K562 (cell line): Measurements from ENCODE around the gene SENP7. TPM values are rescaled to one million over a fixed set of nuclear protein-coding genes. Genes with fewer than 3 reads are reported as not detected.

Source experiments
- DMBX1 ChIP-seq: fragments of 250-450 bp; sonication (Bioruptor Pico); IDR thresholded peaks from 2 replicates; pipeline ENCODE4 v1.8.0; 2022; ENCODE audit warnings: inconsistent platforms, mild to moderate bottlenecking, moderate library complexity, borderline replicate concordance
- HMGN3 ChIP-seq: IDR thresholded peaks from 2 replicates; pipeline ENCODE4 v1.6.1; 2011; ENCODE audit warnings: borderline replicate concordance, low read depth, mild to moderate bottlenecking, mixed read lengths, low read length; ENCODE audit not compliant: insufficient read length; ENCODE audit errors: extremely low read depth
- NR2C1 ChIP-seq, 2 experiments: fragments of 450-650 bp; IDR thresholded peaks; 2 replicates each; pipeline ENCODE4 v1.6.1; 2017; ENCODE audit warnings: mild to moderate bottlenecking in 2 of 2, antibody characterized with exemption in 1 of 2, inconsistent platforms in 1 of 2, missing compliant biosample characterization in 1 of 2, missing genetic modification characterization in 1 of 2
- POLR2AphosphoS5 ChIP-seq: IDR thresholded peaks from 2 replicates; pipeline ENCODE4 v1.6.1; 2011; ENCODE audit warnings: mild to moderate bottlenecking, low read depth, low read length, moderate library complexity; ENCODE audit not compliant: control insufficient read depth, insufficient read depth
- SRF ChIP-seq, 2 experiments: fragments of 250-450, 450-650 bp in 1 of 2; sonication (Bioruptor Pico) in 1 of 2; sonication (generic) in 1 of 2; formaldehyde crosslinking; IDR thresholded peaks; 2 replicates each; pipeline versions ENCODE4 v1.5.0 to v1.5.1; 2020 to 2022; ENCODE audit warnings: mild to moderate bottlenecking in 1 of 2, missing genetic modification reagents in 1 of 2
- ZNF212 ChIP-seq: fragments of 450-650 bp; formaldehyde crosslinking; IDR thresholded peaks from 2 replicates; pipeline ENCODE4 v1.4.0; 2020; ENCODE audit warnings: mild to moderate bottlenecking
- ZNF766 ChIP-seq: fragments of 200-800 bp; sonication (Bioruptor generic); conservative IDR thresholded peaks from 2 replicates; pipeline ENCODE4 v1.6.1; 2016; ENCODE audit warnings: missing genetic modification characterization, missing compliant biosample characterization
- polyA plus RNA-seq, 8 experiments: library from polyadenylated mRNA; depleted of rRNA in 4 of 8; stranded (reverse) in 5 of 8; unstranded in 3 of 8; fragments of >200 nt; fragmentation: Nextera tagmentation in 2 of 8; fragmentation: Illumina TruSeq in 1 of 8; extraction: Ambion mirVana in 2 of 8; extraction: Trizol in 1 of 8; gene quantifications; 2 replicates each; pipeline versions ENCODE4 v1.2.1 to v1.2.3, GENCODE V29; 2011 to 2014; ENCODE audit warnings: inconsistent platforms in 1 of 8, missing spikeins in 1 of 8
- total RNA-seq, 7 experiments: library from RNA; depleted of rRNA in 6 of 7; stranded (reverse); fragments of >200 nt in 6 of 7; fragmentation: Illumina TruSeq in 2 of 7; extraction: Trizol in 2 of 7; gene quantifications; 2 replicates each; pipeline versions ENCODE4 v1.2.1 to v1.2.3, GENCODE V29; 2011 to 2021; ENCODE audit warnings: low replicate concordance in 1 of 7
- TF ChIP-seq, protein P1 (sequence below): sonication (generic); formaldehyde crosslinking; IDR thresholded peaks from 2 replicates; pipeline ENCODE4 v1.9.0; 2022; ENCODE audit warnings: mild to moderate bottlenecking, missing genetic modification reagents
- TF ChIP-seq, protein P2 (sequence below), 2 experiments: fragments of 200-800 bp in 1 of 2; sonication (Bioruptor generic) in 1 of 2; sonication (generic) in 1 of 2; formaldehyde crosslinking in 1 of 2; IDR thresholded peaks in 1 of 2; conservative IDR thresholded peaks in 1 of 2; 2 replicates each; pipeline versions ENCODE4 v1.5.0 to v1.6.1; 2016 to 2020; ENCODE audit warnings: missing compliant biosample characterization in 1 of 2, missing genetic modification characterization in 1 of 2, missing genetic modification reagents in 1 of 2
- TF ChIP-seq, protein P3 (sequence below), 2 experiments: fragments of 450-650 bp; IDR thresholded peaks; 2 replicates each; pipeline ENCODE4 v1.6.1; 2018; ENCODE audit warnings: mild to moderate bottlenecking in 2 of 2, low read depth in 1 of 2; ENCODE audit not compliant: partially characterized antibody in 2 of 2
- TF ChIP-seq, protein P4 (sequence below), 2 experiments: IDR thresholded peaks in 1 of 2; conservative IDR thresholded peaks in 1 of 2; 2 replicates each; pipeline ENCODE4 v1.6.1; 2016; ENCODE audit warnings: low read depth in 2 of 2, mild to moderate bottlenecking in 1 of 2, missing compliant biosample characterization in 1 of 2, missing genetic modification characterization in 1 of 2, moderate library complexity in 1 of 2

The SENP7 gene
- total and polyA plus RNA-seq, 9 of the 15 experiments (the other 6 are each of a cell fraction or from before 2014, with no cell fraction given): 4.1 to 21.9 (median 10.7) TPM

DNA sequence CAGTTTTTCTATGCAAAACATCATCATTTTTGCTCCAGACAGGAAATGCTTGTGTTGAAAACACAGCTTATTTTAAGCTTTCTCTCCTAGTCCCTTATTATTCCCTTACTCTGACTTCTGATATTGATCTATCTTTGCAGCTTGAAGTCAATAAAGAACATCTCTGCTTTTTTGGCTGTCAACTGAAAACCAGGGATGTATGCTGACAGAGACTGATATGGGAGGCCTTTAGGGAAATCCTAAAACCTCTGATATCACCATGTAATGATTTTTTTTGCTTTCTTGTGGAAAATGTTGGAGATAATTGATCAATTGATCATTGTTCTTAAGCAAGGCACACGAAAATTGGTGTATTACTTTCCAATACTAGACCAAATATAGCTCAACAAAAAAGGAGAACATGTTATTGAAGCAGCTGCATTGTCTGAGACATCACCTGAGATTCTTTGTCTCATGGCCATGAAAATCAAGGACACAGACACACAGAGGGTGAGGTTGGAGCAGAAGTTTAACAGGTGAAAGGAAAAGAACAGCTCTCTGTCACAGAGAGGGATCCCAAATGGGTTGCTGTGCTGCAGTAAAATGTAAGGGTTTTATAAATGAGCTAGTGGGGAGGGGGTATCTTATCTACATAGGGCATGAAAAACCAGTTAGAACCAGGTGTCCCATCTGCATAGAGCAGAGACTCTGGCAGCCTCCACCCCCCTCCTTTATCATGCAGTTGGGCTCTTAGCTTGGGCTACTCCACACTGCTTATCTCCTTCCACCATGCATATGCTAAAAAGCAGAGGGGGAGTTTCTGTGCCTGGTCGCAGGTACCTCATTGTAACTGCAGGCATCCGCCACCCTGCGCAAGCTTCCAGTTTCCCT lies 17.0 kb upstream of the SENP7 start (continued):
- TF ChIP-seq ZNF212 (CRISPR knock-in tag): no peak
- TF ChIP-seq, protein P1, sequence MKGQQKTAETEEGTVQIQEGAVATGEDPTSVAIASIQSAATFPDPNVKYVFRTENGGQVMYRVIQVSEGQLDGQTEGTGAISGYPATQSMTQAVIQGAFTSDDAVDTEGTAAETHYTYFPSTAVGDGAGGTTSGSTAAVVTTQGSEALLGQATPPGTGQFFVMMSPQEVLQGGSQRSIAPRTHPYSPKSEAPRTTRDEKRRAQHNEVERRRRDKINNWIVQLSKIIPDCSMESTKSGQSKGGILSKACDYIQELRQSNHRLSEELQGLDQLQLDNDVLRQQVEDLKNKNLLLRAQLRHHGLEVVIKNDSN (CRISPR knock-in tag): no peak
- TF ChIP-seq SRF (CRISPR knock-in tag; IDR thresholded peaks at IDR 0.05): peak in 1 of 2 experiments; percentile 34; a peak in 1 of 4 replicates
- TF ChIP-seq, protein P2, sequence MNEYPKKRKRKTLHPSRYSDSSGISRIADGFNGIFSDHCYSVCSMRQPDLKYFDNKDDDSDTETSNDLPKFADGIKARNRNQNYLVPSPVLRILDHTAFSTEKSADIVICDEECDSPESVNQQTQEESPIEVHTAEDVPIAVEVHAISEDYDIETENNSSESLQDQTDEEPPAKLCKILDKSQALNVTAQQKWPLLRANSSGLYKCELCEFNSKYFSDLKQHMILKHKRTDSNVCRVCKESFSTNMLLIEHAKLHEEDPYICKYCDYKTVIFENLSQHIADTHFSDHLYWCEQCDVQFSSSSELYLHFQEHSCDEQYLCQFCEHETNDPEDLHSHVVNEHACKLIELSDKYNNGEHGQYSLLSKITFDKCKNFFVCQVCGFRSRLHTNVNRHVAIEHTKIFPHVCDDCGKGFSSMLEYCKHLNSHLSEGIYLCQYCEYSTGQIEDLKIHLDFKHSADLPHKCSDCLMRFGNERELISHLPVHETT (CRISPR knock-in tag; conservative IDR thresholded peaks at IDR 0.05 in 1 of 2, IDR thresholded peaks at IDR 0.05 in 1 of 2): peak in 1 of 2 experiments; percentile 52; a peak in 1 of 4 replicates
- TF ChIP-seq, protein P3, sequence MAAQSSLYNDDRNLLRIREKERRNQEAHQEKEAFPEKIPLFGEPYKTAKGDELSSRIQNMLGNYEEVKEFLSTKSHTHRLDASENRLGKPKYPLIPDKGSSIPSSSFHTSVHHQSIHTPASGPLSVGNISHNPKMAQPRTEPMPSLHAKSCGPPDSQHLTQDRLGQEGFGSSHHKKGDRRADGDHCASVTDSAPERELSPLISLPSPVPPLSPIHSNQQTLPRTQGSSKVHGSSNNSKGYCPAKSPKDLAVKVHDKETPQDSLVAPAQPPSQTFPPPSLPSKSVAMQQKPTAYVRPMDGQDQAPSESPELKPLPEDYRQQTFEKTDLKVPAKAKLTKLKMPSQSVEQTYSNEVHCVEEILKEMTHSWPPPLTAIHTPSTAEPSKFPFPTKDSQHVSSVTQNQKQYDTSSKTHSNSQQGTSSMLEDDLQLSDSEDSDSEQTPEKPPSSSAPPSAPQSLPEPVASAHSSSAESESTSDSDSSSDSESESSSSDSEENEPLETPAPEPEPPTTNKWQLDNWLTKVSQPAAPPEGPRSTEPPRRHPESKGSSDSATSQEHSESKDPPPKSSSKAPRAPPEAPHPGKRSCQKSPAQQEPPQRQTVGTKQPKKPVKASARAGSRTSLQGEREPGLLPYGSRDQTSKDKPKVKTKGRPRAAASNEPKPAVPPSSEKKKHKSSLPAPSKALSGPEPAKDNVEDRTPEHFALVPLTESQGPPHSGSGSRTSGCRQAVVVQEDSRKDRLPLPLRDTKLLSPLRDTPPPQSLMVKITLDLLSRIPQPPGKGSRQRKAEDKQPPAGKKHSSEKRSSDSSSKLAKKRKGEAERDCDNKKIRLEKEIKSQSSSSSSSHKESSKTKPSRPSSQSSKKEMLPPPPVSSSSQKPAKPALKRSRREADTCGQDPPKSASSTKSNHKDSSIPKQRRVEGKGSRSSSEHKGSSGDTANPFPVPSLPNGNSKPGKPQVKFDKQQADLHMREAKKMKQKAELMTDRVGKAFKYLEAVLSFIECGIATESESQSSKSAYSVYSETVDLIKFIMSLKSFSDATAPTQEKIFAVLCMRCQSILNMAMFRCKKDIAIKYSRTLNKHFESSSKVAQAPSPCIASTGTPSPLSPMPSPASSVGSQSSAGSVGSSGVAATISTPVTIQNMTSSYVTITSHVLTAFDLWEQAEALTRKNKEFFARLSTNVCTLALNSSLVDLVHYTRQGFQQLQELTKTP (IDR thresholded peaks at IDR 0.05; ENCODE audit: low read depth in 1 of 2, partially characterized antibody in 2 of 2): peak; percentile 25 to 55
- peak; percentile 90 for TF ChIP-seq DMBX1
- TF ChIP-seq ZNF766 (CRISPR knock-in tag): peak; percentile 83; the same call in 1 of the 2 replicates
- peak; percentile 53 for TF ChIP-seq HMGN3
- TF ChIP-seq, protein P4, sequence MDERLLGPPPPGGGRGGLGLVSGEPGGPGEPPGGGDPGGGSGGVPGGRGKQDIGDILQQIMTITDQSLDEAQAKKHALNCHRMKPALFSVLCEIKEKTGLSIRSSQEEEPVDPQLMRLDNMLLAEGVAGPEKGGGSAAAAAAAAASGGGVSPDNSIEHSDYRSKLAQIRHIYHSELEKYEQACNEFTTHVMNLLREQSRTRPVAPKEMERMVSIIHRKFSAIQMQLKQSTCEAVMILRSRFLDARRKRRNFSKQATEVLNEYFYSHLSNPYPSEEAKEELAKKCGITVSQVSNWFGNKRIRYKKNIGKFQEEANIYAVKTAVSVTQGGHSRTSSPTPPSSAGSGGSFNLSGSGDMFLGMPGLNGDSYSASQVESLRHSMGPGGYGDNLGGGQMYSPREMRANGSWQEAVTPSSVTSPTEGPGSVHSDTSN (CRISPR knock-in tag; IDR thresholded peaks at IDR 0.05; ENCODE audit: low read depth): no peak
- TF ChIP-seq, protein P4 (tag; conservative IDR thresholded peaks at IDR 0.05; ENCODE audit: low read depth): peak; percentile 10; the same call in 1 of the 2 replicates
- peak; percentile 98 for TF ChIP-seq POLR2AphosphoS5
- TF ChIP-seq NR2C1 (IDR thresholded peaks at IDR 0.05): no peak
- no peak for TF ChIP-seq NR2C1 (tag; IDR thresholded peaks at IDR 0.05)
